ENCODE measurements around the gene USP20.
A peak's percentile ranks its signal among the peaks of the same experiment; 100 is the strongest.

USP20 gene

GRCh38 chr9:129823935-129824601 is 11.2 kb upstream of the USP20 start, which contains the start of gene TOR1A:
Gene TOR1A, minus strand, starts transcription at chr9:129824136. Its CDS starts 51 bp downstream, at chr9:129824085.
- DNase-seq = peak; percentile 91

DNA sequence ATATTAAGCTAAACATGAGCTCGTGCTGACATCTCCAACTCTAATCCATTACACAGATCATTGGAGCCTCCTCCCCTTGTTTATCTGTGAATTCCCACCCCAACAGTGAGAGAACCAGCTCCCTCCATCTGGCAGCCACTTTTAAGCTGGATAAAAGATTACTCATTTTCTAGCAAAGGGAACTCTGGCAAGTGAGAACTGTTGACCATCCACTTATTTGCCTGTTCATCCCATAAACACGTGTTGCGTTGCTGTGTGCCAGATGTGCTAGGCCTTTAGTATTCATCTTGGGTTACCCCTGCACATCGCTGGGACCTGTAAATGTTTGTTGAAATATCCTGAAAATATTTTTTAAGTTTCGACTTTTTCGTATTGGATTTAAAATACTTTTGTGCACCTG is 8.9 kb upstream of the USP20 start:
- DNase-seq = no peak

GRCh38 chr9:129826759-129827158 is 8.5 kb upstream of the USP20 start:
- no peak for DNase-seq

GRCh38 chr9:129828051-129828450 is 7.2 kb upstream of the USP20 start:
- no peak for DNase-seq

DNA sequence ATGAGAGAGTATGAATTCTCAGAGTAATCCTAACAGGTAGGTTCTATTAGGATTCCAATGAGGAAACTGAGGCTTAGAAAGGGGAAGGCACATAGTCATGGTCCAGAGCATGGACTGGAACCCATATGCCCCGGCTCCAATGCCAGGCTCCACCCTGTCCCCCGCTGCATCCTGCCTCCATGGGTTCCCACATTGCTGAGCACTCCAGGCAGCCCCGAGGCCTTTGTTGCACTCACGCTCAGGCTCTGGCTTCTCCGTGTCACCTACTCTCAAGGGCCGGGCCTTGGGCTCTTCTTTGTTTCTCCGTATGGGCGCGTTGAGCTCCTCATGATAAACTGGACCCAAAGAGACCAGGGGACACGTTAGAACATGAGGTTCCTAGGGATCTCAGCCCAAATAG is 6.3 kb upstream of the USP20 start:
- no peak for DNase-seq

DNA sequence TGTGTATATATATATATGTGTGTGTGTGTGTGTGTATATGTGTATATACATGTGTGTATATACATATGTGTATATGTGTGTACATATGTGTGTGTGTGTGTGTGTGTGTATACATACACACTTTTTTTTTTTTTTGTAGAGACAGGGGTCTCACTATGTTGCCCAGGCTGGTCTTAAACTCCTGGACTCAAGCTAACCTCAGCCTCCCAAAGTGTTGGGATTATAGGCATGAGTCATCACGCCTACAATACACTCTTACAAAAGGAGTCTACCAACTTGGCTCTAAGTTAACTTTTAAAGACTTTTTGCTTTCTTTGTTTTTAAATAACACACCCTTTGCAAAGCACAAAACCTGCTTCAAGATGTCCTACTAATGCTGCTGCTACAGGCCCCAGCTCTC is 2.3 kb upstream of the USP20 start:
- DNase-seq = no peak

DNA sequence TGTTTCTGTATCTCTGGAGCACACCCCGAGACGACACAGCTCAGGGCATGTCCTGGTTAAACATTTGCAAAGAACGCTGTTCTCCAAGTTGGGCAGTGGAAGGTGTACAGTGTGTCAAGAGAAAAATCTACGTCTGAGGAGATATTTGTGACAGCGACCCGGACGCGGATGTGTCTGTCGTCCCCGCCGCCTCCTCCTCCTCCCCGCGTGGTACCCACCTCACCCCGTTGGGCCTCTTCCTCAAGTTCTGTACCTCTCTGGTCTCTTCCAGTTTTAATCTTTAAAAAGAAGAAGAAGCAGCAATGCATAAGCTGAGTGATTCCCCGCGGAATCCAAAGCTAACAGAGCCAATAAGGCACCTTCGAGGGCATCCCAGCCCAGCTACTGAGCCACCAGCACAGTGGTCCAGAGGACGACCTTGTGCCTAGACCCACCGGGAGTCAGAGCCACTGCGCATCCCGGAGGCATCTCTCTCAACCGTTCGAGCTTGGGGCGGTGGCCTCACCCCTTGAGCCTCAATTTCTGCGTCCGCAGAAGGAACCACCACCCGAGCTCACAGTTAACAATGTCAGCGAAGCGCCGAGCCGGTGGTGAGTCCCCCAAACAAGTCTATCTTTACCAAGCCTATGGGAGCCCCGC is 650 bp upstream of the USP20 start:
- DNase-seq = peak; percentile 39

- no peak for DNase-seq
Observed at GRCh38 chr9:129835860-129836223, 584 bp downstream of the USP20 start.

DNA sequence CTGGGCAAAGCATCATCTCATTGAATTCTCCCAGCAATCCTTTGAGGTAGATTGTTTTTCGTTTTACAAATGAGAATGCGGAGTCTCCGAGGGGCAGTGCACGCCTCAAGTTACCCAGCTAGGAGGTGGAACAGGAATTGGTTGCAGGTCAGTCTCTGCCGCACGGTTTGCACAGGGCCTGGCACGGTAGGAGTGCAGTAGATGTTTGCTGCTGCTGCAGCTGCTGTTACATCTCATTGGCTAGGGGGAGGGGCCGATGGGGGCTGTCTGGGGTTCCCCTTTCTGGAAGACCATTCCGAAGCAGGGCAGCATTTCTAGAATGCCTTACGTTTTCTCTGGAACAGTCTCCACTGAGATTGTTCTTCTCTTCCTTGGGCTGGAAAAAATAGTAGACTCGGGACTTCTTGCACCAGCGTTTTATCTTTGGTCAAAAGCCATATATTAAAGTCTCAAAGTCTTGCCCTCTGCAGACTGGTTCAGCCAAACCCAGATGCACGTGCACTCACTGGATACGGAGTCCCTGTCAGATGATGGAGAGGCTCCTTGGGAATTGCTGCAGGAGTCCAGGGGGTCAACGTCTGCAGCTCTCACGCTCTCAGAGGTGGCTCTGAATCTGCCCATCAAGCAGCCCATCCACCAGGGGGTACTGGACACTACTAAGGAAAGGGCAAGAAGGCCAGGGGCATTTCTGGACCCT is 1.2 kb downstream of the USP20 start:
- peak; percentile 42 for DNase-seq

GRCh38 chr9:129838707-129839259 is 3.5 kb downstream of the USP20 start:
- DNase-seq = peak; percentile 23

GRCh38 chr9:129839324-129840023 is 4.2 kb downstream of the USP20 start:
- no peak for DNase-seq

DNA sequence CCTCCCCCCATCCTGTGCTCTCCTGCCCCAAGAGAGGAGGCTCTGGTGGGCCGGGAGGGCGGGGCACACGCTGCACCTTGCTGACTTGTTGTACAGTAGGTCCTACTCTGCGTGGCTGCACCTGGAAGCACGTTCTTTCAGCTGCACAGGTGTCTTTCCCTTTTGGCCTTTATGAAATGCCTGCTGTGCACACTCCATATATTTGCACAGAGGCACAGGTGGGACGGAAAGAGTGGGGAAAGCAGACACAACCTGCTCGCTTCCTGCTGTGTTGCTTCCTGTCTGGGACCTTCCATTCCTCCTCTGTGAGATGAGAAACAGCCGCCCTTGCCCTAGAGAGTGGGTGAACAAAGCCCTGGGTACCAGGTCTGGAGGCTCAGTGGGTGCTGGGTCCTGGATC is 4.8 kb downstream of the USP20 start:
- no peak for DNase-seq

- DNase-seq = no peak
Observed at GRCh38 chr9:129841071-129841470, 5.8 kb downstream of the USP20 start.

GRCh38 chr9:129845373-129845772 is 10.1 kb downstream of the USP20 start:
- no peak for DNase-seq

DNA sequence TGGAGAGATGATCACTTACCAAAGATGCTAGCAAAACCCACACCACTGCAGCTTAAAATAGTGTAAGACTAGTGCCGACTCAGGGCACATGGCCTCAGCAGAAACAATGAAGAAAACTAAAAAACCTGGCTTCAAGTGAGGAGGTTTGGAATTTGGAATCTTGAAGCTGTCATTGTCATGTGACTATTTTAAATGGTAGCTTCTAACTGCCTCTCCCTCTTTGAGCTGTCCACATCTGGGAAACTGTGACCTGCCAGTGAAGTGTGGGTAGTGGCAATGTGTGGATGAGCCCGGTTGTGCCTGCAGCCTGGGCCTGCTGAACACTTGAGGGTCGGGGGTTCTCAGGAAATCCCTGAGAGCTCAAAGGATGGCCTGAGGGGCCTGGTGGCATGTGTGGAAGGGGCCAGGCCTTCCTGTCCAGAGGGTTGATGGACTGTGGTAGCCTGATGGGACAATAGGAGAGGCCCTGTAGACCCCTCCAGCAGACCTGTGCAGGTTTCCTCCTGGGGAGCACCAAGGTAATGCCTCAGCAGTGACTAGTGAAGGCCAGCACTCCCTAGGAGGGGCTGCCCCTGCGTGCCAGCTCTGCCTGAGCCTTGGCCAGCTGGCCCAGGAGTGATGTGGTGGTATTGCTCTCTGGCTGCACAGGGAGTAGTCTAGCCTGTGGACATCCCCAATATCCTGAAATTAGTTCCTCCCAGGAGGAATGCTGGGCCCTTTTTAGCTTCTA is 13.6 kb downstream of the USP20 start:
- DNase-seq = no peak

GRCh38 chr9:129849901-129850300 is 14.6 kb downstream of the USP20 start:
- no peak for DNase-seq

- DNase-seq = no peak
Observed at GRCh38 chr9:129850821-129851550, 15.7 kb downstream of the USP20 start.

DNA sequence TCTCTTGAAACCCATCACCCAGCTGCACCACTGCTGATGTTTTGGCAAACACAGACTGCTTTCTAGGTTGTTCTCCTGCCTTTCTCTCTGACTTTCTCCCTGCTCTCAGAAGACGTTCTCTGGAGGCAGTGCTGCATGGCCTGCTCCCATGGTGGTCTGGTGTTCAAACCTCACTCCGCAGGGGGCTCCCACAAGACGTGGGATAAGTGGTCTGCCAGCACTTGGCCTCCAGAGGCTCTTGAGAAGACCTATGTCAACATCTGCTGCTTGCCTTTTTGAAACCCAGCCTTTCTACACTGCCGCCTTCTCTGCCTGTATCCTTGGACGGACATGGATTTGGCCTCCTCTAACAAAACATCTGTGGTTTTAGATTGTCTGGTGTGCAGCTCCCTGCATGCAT is 16.6 kb downstream of the USP20 start:
- DNase-seq = no peak

- DNase-seq = no peak
Observed at GRCh38 chr9:129852579-129852978, 17.3 kb downstream of the USP20 start.

- no peak for DNase-seq
Observed at GRCh38 chr9:129853614-129854013, 18.4 kb downstream of the USP20 start.

DNA sequence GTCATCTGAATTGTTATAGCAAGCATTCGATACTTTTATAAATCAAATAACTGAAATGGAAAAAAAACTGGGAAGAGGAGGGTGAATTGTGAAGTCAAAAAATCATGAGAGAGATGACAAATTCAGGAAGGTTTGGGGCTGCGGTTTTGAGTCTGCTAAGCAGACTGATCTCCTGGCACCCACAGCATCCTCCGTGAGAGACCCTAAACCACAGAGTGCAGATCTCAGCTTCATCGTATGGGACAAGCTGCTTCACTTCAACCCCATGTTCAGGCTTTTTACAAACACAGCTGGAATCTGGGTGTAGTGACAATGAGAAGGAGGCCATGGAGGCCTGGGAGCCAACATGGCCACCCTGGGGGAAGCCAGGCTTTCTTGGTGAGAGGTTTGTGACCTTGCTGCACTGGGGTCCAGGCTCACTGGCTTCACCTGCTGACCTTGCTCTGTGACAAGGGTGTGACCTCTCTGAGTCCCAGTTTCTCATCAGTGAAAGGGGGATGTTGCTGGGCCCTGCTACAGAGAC is 19.4 kb downstream of the USP20 start:
- DNase-seq = peak; percentile 30

DNA sequence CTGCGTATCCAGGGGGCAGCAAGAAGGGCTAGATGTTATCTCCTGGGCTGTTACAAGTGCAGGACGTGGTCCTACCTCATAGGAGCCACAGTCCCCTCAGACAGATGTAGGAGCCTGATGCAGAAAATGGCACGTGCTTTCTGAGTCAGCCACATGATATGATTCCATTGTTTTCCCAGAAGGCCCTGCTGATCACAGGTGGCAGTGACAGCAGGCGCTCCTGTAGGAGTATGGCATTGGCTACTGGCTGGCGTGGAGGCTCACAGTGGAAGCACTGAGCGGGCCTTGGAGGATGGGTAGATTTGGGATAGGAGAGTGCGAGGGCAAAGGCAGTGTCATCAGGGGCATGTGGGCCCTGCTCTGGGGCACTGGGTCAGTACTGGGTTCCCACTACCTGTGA is 21.9 kb downstream of the USP20 start:
- DNase-seq = no peak
